ENCODE measurements around the gene DNAH11. TPM values are rescaled to one million over a fixed set of nuclear protein-coding genes. Genes with fewer than 3 reads are reported as not detected.

Gene DNAH11
- total and polyA plus RNA-seq, 9 of the 15 experiments (the other 6 are each of a cell fraction or from before 2014, with no cell fraction given) = under 0.01 TPM; not detected in 7

DNA sequence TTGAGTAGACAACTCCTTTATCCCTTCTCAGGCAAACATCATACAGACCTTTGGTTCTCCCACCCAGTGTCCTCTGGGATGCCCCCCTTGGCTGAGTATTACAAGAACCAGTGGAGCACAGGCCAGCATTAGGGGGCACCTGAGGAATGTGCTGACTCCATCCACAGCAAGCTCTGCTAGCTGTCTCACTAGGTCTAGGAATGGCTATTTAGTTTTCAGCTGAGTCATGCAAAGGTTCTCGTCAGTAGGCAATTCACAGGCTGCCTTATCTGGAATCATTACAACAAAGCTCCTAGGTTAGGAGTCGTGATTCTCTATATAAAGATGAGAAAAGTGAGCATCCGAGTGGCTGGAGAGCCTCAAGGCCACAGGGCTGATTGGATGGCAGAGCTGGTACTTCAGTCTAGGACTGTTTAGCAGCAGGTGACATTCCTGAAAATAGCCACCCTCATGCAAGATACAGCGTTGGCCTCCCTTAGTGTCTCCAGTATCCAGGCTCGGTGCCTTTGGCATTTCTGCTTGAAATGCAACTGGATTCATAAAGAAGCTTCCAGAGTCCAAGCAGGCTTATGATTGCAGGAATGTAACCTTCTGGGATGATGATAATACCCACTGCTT is 327.1 kb downstream of the DNAH11 start (continued):
- TF ChIP-seq, protein P1, sequence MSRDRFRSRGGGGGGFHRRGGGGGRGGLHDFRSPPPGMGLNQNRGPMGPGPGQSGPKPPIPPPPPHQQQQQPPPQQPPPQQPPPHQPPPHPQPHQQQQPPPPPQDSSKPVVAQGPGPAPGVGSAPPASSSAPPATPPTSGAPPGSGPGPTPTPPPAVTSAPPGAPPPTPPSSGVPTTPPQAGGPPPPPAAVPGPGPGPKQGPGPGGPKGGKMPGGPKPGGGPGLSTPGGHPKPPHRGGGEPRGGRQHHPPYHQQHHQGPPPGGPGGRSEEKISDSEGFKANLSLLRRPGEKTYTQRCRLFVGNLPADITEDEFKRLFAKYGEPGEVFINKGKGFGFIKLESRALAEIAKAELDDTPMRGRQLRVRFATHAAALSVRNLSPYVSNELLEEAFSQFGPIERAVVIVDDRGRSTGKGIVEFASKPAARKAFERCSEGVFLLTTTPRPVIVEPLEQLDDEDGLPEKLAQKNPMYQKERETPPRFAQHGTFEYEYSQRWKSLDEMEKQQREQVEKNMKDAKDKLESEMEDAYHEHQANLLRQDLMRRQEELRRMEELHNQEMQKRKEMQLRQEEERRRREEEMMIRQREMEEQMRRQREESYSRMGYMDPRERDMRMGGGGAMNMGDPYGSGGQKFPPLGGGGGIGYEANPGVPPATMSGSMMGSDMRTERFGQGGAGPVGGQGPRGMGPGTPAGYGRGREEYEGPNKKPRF (IDR thresholded peaks at IDR 0.05; ENCODE audit: low read depth, low read length) = no peak
- TF ChIP-seq ZNF354B (CRISPR knock-in tag; IDR thresholded peaks at IDR 0.05) = no peak
- no peak for TF ChIP-seq RBBP5 (IDR thresholded peaks at IDR 0.05; ENCODE audit: borderline replicate concordance, insufficient read depth, low read length, poor library complexity, severe bottlenecking)
- TF ChIP-seq, protein P2, sequence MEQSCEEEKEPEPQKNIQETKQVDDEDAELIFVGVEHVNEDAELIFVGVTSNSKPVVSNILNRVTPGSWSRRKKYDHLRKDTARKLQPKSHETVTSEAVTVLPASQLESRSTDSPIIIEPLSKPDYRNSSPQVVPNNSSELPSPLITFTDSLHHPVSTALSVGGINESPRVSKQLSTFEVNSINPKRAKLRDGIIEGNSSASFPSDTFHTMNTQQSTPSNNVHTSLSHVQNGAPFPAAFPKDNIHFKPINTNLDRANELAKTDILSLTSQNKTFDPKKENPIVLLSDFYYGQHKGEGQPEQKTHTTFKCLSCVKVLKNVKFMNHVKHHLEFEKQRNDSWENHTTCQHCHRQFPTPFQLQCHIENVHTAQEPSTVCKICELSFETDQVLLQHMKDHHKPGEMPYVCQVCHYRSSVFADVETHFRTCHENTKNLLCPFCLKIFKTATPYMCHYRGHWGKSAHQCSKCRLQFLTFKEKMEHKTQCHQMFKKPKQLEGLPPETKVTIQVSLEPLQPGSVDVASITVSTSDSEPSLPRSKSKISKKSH (CRISPR knock-in tag; IDR thresholded peaks at IDR 0.05) = no peak
- no peak for TF ChIP-seq ZNF232 (CRISPR knock-in tag; IDR thresholded peaks at IDR 0.05)
- TF ChIP-seq NRF1 (conservative IDR thresholded peaks at IDR 0.05 in 1 of 2, IDR thresholded peaks at IDR 0.05 in 1 of 2) = no peak
- no peak for TF ChIP-seq ZNF3 (CRISPR knock-in tag; IDR thresholded peaks at IDR 0.05)
- peak; percentile 80 for TF ChIP-seq C11orf30 (IDR thresholded peaks at IDR 0.05; ENCODE audit: low read depth)
- peak; percentile 83 for TF ChIP-seq BACH1 (tag; IDR thresholded peaks at IDR 0.05)
- TF ChIP-seq STAT5A (IDR thresholded peaks at IDR 0.05; ENCODE audit: borderline replicate concordance, low read length) = no peak
- TF ChIP-seq MAFG (tag; conservative IDR thresholded peaks at IDR 0.05) = peak; percentile 92
- TF ChIP-seq HLTF (IDR thresholded peaks at IDR 0.05) = no peak
- TF ChIP-seq POLR3A (IDR thresholded peaks at IDR 0.05; ENCODE audit: borderline replicate concordance, extremely low read depth, insufficient read depth, insufficient read length) = no peak
- no peak for TF ChIP-seq GTF2A2 (tag; IDR thresholded peaks at IDR 0.05)
- TF ChIP-seq, protein P3, sequence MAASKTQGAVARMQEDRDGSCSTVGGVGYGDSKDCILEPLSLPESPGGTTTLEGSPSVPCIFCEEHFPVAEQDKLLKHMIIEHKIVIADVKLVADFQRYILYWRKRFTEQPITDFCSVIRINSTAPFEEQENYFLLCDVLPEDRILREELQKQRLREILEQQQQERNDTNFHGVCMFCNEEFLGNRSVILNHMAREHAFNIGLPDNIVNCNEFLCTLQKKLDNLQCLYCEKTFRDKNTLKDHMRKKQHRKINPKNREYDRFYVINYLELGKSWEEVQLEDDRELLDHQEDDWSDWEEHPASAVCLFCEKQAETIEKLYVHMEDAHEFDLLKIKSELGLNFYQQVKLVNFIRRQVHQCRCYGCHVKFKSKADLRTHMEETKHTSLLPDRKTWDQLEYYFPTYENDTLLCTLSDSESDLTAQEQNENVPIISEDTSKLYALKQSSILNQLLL (CRISPR knock-in tag; IDR thresholded peaks at IDR 0.05; ENCODE audit: borderline replicate concordance) = no peak
- TF ChIP-seq ZNF165 (CRISPR knock-in tag; IDR thresholded peaks at IDR 0.05; ENCODE audit: borderline replicate concordance) = no peak
- TF ChIP-seq MAFK (IDR thresholded peaks at IDR 0.05; ENCODE audit: low read length) = peak; percentile 72; the same call in 1 of the 2 replicates
- TF ChIP-seq, protein P4, sequence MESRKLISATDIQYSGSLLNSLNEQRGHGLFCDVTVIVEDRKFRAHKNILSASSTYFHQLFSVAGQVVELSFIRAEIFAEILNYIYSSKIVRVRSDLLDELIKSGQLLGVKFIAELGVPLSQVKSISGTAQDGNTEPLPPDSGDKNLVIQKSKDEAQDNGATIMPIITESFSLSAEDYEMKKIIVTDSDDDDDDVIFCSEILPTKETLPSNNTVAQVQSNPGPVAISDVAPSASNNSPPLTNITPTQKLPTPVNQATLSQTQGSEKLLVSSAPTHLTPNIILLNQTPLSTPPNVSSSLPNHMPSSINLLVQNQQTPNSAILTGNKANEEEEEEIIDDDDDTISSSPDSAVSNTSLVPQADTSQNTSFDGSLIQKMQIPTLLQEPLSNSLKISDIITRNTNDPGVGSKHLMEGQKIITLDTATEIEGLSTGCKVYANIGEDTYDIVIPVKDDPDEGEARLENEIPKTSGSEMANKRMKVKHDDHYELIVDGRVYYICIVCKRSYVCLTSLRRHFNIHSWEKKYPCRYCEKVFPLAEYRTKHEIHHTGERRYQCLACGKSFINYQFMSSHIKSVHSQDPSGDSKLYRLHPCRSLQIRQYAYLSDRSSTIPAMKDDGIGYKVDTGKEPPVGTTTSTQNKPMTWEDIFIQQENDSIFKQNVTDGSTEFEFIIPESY (CRISPR knock-in tag; IDR thresholded peaks at IDR 0.05) = no peak
- no peak for TF ChIP-seq HDAC8 (tag; IDR thresholded peaks at IDR 0.05)
- TF ChIP-seq ZC3H8 (IDR thresholded peaks at IDR 0.05) = no peak

Measured in K562 (cell line).